GM19467 (cell line): ENCODE measurements around the gene KRT72.

Source experiments
- ATAC-seq: cut with Tn5 transposase; IDR thresholded peaks from one replicate; pipeline ENCODE4 v1.9.1; 2021; ENCODE audit warnings: mild to moderate bottlenecking, moderate library complexity; ENCODE audit not compliant: unreplicated experiment

The KRT72 gene

GRCh38 chr12:52630599-52631200, 29.4 kb upstream of the KRT72 start:
- ATAC-seq: no peak

- ATAC-seq: no peak
Observed at GRCh38 chr12:52630008-52630500, 28.8 kb upstream of the KRT72 start.

- ATAC-seq: no peak
Observed at GRCh38 chr12:52629281-52630007, 28.2 kb upstream of the KRT72 start.

DNA sequence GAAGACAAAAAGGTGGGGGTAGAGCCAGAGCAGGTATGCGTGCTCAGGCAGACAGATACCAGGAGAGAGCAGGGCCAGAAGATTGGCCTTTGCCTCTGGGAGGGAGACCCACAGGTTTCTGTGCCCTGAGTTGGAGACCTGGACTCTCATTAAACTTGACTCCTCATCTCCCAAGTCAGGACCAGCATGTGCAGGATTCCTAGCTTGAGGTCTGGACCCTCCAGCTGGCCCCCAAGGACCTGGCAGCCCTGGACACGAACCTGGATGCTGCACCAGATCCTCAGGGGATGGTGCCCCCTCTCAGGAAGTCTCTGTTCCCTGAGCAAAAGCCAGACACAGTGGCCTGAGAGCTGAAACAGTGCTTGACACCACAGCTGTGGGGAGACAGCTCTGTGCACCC, 27.6 kb upstream of the KRT72 start:
- ATAC-seq: no peak

GRCh38 chr12:52628111-52628507, 26.8 kb upstream of the KRT72 start:
- ATAC-seq: no peak

- ATAC-seq: no peak
Observed at GRCh38 chr12:52627395-52628110, 26.3 kb upstream of the KRT72 start.

DNA sequence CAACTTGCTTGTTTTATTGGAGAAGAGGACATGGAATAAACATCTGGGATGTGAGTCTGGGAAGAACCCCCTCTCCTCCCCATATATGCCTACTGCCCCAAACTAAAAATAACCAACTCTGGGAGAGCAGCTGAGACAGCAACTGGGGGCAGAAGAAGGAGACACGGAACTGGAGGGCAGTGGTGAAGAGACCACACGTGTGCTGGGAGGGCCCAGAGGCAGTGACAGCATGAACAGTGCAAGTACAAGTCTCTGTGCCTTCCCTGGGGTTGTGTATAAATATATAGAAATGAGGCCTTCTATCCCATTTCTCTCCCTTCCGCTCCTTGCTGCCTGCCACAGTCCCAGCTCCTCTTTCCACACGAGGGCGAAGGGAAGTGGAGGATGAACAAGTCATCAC, 21.1 kb upstream of the KRT72 start:
- no peak for ATAC-seq

DNA sequence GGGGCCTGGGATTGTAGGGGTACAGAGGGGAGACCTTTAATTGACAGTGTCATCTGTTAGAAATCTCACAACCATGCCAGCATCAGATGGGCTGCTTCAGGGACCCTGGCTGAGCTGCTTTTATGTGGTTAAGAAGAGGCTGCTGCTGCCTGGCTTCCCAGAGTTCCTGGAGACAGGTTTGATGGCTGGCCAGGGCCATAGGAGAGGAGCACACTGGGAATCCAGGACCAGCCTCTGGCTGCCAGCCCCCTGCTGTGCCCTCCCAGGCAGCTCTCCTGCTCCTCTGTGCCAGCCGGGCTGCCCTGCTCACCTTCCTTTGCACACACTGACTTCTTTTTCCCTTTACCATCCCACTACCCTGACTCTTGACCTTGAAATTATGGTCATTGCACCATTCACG, 17.6 kb upstream of the KRT72 start:
- no peak for ATAC-seq

DNA sequence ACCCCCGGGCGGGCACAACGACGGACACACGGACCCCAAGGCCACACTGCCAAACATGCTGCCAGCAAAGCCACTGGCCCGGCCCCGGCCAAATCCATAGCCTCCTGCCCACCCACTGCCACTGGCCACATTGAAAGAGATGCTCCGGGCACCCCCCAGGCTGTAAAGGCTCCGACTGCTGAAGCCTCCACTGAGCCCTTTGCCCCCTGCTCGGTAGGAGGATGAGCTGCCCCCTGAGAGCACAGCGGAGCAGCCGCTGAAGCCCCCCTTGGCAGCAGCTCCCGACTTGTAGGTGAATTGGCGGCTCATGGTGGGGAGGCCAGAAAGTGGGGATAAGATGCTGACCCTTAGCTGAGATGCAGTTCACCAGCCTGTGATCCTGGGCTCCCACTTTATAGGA, 17.0 kb upstream of the KRT72 start, which contains the start of gene KRT73:
Gene KRT73 (minus strand): TSS at position 344 of the 400 bp plus-strand sequence. CDS start 35 bp downstream, at position 309.
- ATAC-seq: no peak

GRCh38 chr12:52617403-52617785, 16.1 kb upstream of the KRT72 start:
- no peak for ATAC-seq

DNA sequence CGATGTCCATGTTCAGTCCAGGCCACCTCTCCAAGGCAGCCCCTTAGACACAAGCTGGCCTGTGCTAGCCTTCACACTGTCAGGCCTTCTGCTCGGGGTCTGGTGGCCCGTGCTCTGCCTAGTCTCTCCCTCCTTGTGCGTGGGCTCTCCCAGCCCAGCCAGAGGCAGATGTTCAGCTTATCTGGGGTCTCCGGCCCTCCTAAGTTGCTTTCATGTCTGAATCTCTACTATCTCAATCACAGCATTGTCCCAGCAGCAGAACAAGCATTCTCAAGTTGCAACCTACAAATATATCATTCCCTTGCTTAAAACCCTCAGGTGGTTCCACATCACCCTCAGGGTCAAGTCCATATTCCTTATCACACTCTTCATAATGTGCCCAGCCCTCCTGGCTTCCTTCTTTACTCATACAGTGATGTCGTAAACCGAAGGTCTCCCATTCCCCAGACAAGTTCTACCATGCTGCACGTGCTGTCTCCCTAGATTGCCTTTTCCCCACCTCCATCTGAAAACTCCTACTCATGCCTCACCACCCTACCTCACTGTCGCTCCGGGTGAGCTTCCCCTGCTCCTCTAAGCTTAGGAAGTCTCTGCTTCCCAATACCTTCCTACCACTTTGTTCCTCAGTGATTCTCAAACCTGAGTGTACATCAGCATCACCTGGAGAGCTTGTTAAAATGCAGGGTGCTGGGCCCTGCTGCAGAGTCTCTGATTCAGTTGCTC, 15.6 kb upstream of the KRT72 start:
- no peak for ATAC-seq

DNA sequence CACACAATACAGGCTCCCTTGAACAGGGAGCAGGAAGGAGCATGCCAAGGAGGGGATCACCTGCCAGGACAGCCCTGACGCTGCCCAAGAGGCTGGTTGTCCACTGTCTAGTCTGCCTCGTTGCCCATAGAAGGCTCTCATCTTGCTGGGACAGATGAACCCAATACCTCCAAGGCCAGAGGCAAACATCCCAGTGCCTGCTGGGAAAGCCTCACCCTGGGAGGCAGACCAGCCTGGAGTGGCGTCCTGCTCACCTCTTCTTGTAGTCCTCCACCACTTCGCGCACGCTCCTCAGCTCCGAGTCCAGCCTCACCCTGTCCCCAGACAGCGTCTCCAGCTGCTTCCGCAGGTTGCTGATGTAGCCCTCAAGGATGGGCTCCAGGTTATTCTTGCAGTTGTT, 14.6 kb upstream of the KRT72 start:
- ATAC-seq: no peak

GRCh38 chr12:52615208-52615868, 14.1 kb upstream of the KRT72 start:
- no peak for ATAC-seq

- ATAC-seq: no peak
Observed at GRCh38 chr12:52614381-52615207, 13.3 kb upstream of the KRT72 start.

GRCh38 chr12:52613384-52614030, 12.2 kb upstream of the KRT72 start:
- no peak for ATAC-seq

DNA sequence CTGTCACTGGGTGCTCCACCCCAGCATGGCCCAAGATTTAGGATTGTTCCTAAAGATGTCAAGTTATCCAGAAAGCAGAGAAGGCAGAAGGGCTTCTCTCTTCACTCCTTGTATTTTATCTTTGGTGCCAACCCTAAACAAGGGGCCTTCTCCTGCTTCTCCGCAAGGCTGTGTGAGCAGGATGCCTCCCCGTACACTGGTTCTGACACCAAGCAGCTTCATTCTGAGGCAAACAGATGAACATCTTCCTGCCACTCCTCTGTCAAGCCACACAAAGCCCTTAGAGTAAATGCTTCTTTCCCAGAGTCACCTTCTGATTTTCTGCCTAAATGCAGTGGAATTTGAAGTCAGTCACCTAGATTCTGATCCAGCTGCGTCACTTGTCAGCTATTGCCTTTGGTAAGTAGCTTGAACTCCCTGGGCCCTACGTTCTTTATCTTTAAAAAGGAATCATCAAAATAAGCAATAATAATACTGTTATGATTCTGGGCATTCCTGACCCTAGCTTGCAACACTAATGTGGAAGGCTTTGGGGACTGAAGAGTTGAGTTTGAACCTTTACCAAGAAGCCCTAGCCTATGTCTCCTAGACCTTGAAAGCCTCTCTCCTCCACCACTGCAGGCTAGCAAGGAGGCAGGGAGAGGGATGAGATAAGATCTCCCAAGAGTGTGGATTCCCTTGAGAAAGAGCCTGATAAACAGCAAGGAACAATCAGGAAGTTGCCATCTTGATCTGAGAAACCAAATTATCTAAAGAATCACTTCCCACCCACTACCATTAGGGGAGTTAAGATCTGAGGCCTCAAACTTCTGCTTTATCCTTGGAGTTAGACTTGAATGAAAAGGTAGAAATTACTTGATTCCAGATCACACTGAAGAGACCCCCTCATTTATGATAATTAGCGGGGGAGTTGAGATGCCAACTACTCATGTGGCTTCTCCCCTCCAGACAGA, 11.4 kb upstream of the KRT72 start:
- no peak for ATAC-seq

DNA sequence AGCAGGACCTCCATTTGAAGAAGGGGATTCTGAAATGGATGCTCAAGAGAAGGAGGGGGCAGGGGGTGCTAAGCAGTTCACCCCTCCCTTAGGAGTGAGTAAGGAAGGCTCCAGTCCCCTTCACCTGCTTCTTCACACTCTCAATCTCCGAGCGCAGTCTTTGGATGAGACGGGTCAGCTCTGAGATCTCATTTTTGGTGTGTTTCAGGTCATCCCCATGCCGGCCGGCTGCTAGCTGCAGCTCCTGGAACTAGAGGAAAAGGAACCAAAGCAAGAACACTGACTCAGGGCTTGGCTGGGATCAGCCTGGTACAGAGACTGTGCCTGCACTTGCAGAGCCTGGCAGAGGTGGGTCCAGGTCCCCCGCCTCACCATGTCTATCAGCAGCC, 9.8 kb upstream of the KRT72 start:
- no peak for ATAC-seq
